SJCRH30 (cell line): ENCODE results near the gene OBSCN. TPM values are rescaled to one million over a fixed set of nuclear protein-coding genes. Genes with fewer than 3 reads are reported as not detected.

Experiments
- DNase-seq, 2 experiments: peaks; one replicate each; pipeline ENCODE4 v3.0.0-alpha.2; 2015 to 2020
- H3K27ac ChIP-seq: fragments of 250-450 bp; sonication (Bioruptor Pico); 2 replicates; pipeline ENCODE4 v1.5.1; 2020; ENCODE audit warnings: mild to moderate bottlenecking, moderate library complexity
- H3K27me3 ChIP-seq: fragments of 250-450 bp; sonication (Bioruptor Pico); 2 replicates; pipeline ENCODE4 v1.5.1; 2020; ENCODE audit warnings: mild to moderate bottlenecking, moderate library complexity
- H3K36me3 ChIP-seq: fragments of 250-450 bp; sonication (Bioruptor Pico); 2 replicates; pipeline ENCODE4 v1.5.1; 2020; ENCODE audit warnings: mild to moderate bottlenecking, moderate library complexity
- H3K4me1 ChIP-seq: fragments of 250-450 bp; sonication (Bioruptor Pico); 2 replicates; pipeline ENCODE4 v1.5.1; 2020; ENCODE audit warnings: mild to moderate bottlenecking, moderate library complexity
- H3K4me3 ChIP-seq: fragments of 250-450 bp; sonication (Bioruptor Pico); 2 replicates; pipeline ENCODE4 v1.5.1; 2020; ENCODE audit warnings: mild to moderate bottlenecking, moderate library complexity
- H3K9me3 ChIP-seq: fragments of 250-450 bp; sonication (Bioruptor Pico); replicated peaks from 2 replicates; pipeline ENCODE4 v1.5.1; 2020; ENCODE audit warnings: mild to moderate bottlenecking, moderate library complexity
- total RNA-seq: library from RNA; depleted of rRNA; stranded (reverse); fragments of >200 nt; shearing (Covaris generic); gene quantifications from 2 replicates; pipeline ENCODE4 v1.2.3, GENCODE V29; 2014

OBSCN gene
- total RNA-seq, 1 experiment from 2014 or later = 8.3 TPM

GRCh38 chr1:228281631-228282328 is 73.9 kb downstream of the OBSCN start:
- peak overlapping the region; percentile 20; the same call in 1 of the 2 replicates for H3K27ac ChIP-seq
- peaks cover 2% of the 10 kb centered on the region; the same call in 1 of the 2 replicates for H3K36me3 ChIP-seq
- peak in 1 of 2 experiments; percentile 2 for DNase-seq
- H3K4me3 ChIP-seq = no peak overlapping the region
- H3K9me3 ChIP-seq = no peaks in the 10 kb centered on the region
- no peaks in the 10 kb centered on the region for H3K27me3 ChIP-seq
- peaks cover 5% of the 10 kb centered on the region for H3K4me1 ChIP-seq

- peak; percentile 58 to 70 for DNase-seq
- no peaks in the 10 kb centered on the region for H3K9me3 ChIP-seq
- H3K4me1 ChIP-seq = peaks cover 5% of the 10 kb centered on the region
- no peaks in the 10 kb centered on the region for H3K27me3 ChIP-seq
- H3K27ac ChIP-seq = peak overlapping the region; percentile 20; the same call in 1 of the 2 replicates
- H3K4me3 ChIP-seq = no peak overlapping the region
- H3K36me3 ChIP-seq = peaks cover 2% of the 10 kb centered on the region; the same call in 1 of the 2 replicates
Observed at GRCh38 chr1:228282329-228283042, 74.6 kb downstream of the OBSCN start.

- Histone ChIP-seq H3K4me3 (no peak overlapping the region), H3K27ac (no peak overlapping the region), H3K36me3 (peaks cover 2% of the 10 kb centered on the region; the same call in 1 of the 2 replicates), H3K27me3 (no peaks in the 10 kb centered on the region), H3K9me3 (no peaks in the 10 kb centered on the region), H3K4me1 (peaks cover 5% of the 10 kb centered on the region)
- DNase-seq = no peak
Observed at GRCh38 chr1:228283043-228283371, 75.2 kb downstream of the OBSCN start.

GRCh38 chr1:228283476-228284147 is 75.8 kb downstream of the OBSCN start:
- Histone ChIP-seq H3K27me3 (no peaks in the 10 kb centered on the region), H3K36me3 (peaks cover 2% of the 10 kb centered on the region; the same call in 1 of the 2 replicates), H3K27ac (no peak overlapping the region), H3K4me1 (peaks cover 5% of the 10 kb centered on the region), H3K9me3 (no peaks in the 10 kb centered on the region), H3K4me3 (no peak overlapping the region)
- DNase-seq = peak in 1 of 2 experiments; percentile 3

GRCh38 chr1:228284148-228284495 is 76.3 kb downstream of the OBSCN start:
- DNase-seq = no peak
- peaks cover 5% of the 10 kb centered on the region for H3K4me1 ChIP-seq
- H3K9me3 ChIP-seq = no peaks in the 10 kb centered on the region
- H3K36me3 ChIP-seq = peaks cover 2% of the 10 kb centered on the region; the same call in 1 of the 2 replicates
- no peaks in the 10 kb centered on the region for H3K27me3 ChIP-seq
- H3K4me3 ChIP-seq = no peak overlapping the region
- H3K27ac ChIP-seq = no peak overlapping the region

- no peak for DNase-seq
- Histone ChIP-seq H3K9me3 (no peaks in the 10 kb centered on the region), H3K4me3 (no peak overlapping the region), H3K27me3 (no peaks in the 10 kb centered on the region), H3K27ac (no peak overlapping the region), H3K4me1 (peaks cover 5% of the 10 kb centered on the region), H3K36me3 (peaks cover 2% of the 10 kb centered on the region; the same call in 1 of the 2 replicates)
Observed at GRCh38 chr1:228284521-228284920, 76.7 kb downstream of the OBSCN start.

GRCh38 chr1:228285661-228286504 is 78.0 kb downstream of the OBSCN start:
- peaks cover 5% of the 10 kb centered on the region for H3K4me1 ChIP-seq
- no peaks in the 10 kb centered on the region for H3K27me3 ChIP-seq
- no peaks in the 10 kb centered on the region for H3K9me3 ChIP-seq
- peaks cover 2% of the 10 kb centered on the region; the same call in 1 of the 2 replicates for H3K36me3 ChIP-seq
- no peak overlapping the region for H3K27ac ChIP-seq
- peak in 1 of 2 experiments; percentile 1 for DNase-seq
- H3K4me3 ChIP-seq = no peak overlapping the region

GRCh38 chr1:228286505-228287417 is 78.9 kb downstream of the OBSCN start:
- H3K4me3 ChIP-seq = no peak overlapping the region
- H3K27ac ChIP-seq = no peak overlapping the region
- peak in 1 of 2 experiments; percentile 1 for DNase-seq
- H3K9me3 ChIP-seq = no peaks in the 10 kb centered on the region
- no peaks in the 10 kb centered on the region for H3K27me3 ChIP-seq
- H3K36me3 ChIP-seq = peaks cover 1% of the 10 kb centered on the region; the same call in 1 of the 2 replicates
- peaks cover 5% of the 10 kb centered on the region for H3K4me1 ChIP-seq

- DNase-seq = no peak
- Histone ChIP-seq H3K9me3 (no peaks in the 10 kb centered on the region), H3K27ac (no peak overlapping the region), H3K27me3 (no peaks in the 10 kb centered on the region), H3K4me3 (no peak overlapping the region), H3K36me3 (no peaks in the 10 kb centered on the region; the same call in 1 of the 2 replicates), H3K4me1 (no peaks in the 10 kb centered on the region; the same call in 1 of the 2 replicates)
Observed at GRCh38 chr1:228287541-228288425, 79.9 kb downstream of the OBSCN start.

GRCh38 chr1:228288536-228289238 is 80.8 kb downstream of the OBSCN start:
- no peaks in the 10 kb centered on the region for H3K27me3 ChIP-seq
- DNase-seq = no peak
- no peak overlapping the region for H3K4me3 ChIP-seq
- H3K36me3 ChIP-seq = no peaks in the 10 kb centered on the region
- no peak overlapping the region for H3K27ac ChIP-seq
- no peaks in the 10 kb centered on the region for H3K4me1 ChIP-seq
- no peaks in the 10 kb centered on the region for H3K9me3 ChIP-seq

GRCh38 chr1:228289239-228289849 is 81.5 kb downstream of the OBSCN start:
- no peaks in the 10 kb centered on the region for H3K36me3 ChIP-seq

More at GRCh38 chr1:228289239-228289849, 81.5 kb downstream of the OBSCN start:
- H3K9me3 ChIP-seq = no peaks in the 10 kb centered on the region
- DNase-seq = no peak
- H3K27me3 ChIP-seq = no peaks in the 10 kb centered on the region
- no peak overlapping the region for H3K4me3 ChIP-seq
- H3K4me1 ChIP-seq = no peaks in the 10 kb centered on the region
- no peak overlapping the region for H3K27ac ChIP-seq
